Activated T-cell treated with anti-CD3 and anti-CD28 coated beads for 1 hour (primary cell): ENCODE data around the gene AFDN.

Experiments
- DNase-seq: peaks from one replicate; pipeline ENCODE4 v3.0.0-alpha.2; 2020; ENCODE audit warnings: low read depth

Gene AFDN

GRCh38 chr6:167819576-167819975, 7.1 kb upstream of the AFDN start:
- DNase-seq = no peak

- DNase-seq = no peak
Measured at GRCh38 chr6:167820681-167821080, 6.0 kb upstream of the AFDN start.

DNA sequence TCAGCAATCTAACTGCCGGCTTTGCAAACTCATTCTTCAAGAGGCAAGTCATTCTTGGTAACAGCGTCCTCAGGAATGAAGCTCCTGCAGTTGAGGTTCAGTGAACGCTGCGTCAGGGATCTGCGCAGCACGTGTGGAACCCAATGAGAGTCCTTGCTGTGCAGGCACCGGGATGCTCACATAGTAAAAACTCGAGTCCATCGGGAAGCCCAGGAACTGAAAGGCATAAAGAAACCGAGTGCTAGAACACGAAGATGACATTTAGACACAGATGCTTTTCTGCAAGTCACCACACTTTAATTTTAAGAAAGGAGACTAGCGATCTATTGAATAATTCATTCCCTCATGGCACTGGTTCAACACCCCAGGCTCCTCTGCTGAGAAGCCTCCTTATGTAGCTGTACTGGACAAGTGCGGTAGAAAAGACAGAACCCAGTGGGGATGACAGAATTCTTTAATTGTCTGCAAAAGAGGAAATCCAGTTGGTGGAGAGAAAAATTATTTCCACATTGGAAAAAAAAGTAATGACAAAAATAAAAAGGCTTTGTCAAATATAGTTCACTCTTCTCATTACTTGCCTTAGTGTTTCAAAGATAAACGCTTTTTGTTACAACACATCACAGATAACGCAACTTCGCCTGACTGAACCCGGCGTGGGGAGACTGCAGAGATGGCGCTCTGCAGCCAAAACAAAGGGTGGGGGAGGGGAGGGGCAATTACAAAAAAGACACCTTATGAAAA, 1.9 kb upstream of the AFDN start:
- no peak for DNase-seq

- DNase-seq = no peak
Measured at GRCh38 chr6:167825332-167826229, 1.1 kb upstream of the AFDN start.

GRCh38 chr6:167826230-167826895, 348 bp upstream of the AFDN start:
- DNase-seq = peak; percentile 49

GRCh38 chr6:167827583-167828324, 1.0 kb downstream of the AFDN start:
- no peak for DNase-seq

DNA sequence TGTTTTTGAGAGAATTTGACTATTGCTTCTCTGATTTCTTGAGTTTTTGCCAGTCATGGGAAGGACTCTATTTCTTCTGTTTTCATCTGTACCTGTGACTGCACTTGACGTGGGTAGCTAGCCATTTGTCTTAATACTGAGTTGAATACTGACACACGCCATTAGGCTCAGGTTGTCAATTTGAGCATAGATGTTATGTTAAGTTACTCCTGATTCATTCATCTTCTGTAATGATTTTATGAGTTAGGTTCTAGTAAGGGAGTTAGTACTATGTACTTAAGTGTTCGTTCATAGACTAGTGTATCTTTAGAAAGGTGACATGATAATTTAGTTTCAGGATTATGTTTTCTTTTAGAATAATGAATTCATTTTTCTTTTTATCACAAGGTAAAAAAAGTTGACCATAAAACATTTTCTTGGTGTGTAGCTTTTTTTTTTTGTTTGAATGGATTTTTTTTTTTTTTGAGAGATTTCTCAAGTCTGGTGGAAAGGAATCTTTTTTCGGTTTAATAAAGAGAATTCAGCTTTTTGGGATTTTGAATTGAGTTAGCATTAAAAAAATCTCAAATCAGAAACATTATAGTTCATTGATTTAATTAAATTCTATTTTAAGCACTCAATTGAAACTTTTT, 1.7 kb downstream of the AFDN start:
- no peak for DNase-seq

DNA sequence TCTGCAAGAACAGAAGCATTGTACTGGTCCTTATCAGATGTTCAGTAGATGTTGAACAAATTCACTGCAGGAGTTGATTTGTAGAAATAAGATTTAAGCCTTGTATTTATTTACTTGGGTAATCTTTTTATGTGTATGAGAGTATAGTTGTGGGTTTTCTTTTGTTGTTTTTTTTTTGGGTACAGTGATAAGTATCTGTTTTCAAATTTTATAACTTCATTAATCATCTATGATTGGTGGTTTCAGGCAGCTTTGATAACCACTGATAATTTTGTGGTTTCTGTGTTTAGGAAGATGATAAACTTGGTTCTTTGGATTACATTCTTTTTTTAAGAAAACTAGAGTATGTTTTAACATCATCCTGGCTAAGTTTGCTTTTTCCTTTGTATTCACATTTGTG, 2.8 kb downstream of the AFDN start:
- no peak for DNase-seq

DNA sequence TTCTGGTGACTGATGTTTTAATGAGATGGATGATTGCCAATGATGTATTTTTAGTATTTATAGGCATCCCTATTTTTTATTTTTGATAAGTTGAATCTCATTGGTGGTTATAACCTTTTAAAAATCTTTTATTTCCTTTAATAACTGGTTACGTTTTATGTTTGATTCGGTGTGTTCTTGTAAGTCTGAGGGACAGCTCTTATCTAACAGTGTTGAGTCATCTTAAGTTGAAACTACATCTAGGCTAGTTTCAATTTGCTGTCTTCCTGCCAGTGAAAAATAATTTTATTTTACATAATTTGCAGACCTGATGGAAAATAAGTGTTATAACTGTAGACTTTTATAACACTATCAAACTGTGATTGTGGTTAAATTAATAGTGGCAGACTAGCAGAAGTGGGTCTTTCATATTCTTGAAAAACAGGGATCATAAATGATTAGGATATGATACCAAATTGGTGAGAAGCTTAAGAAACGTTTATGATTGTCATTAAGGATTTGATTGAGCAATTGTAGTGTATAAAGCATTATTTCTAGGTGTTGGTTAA, 4.6 kb downstream of the AFDN start:
- DNase-seq = no peak

- DNase-seq = no peak
Measured at GRCh38 chr6:167832497-167833395, 6.0 kb downstream of the AFDN start.

GRCh38 chr6:167833396-167833763, 6.7 kb downstream of the AFDN start:
- no peak for DNase-seq

- DNase-seq = no peak
Measured at GRCh38 chr6:167835260-167835659, 8.5 kb downstream of the AFDN start.

- no peak for DNase-seq
Measured at GRCh38 chr6:167836721-167837120, 10.0 kb downstream of the AFDN start.

DNA sequence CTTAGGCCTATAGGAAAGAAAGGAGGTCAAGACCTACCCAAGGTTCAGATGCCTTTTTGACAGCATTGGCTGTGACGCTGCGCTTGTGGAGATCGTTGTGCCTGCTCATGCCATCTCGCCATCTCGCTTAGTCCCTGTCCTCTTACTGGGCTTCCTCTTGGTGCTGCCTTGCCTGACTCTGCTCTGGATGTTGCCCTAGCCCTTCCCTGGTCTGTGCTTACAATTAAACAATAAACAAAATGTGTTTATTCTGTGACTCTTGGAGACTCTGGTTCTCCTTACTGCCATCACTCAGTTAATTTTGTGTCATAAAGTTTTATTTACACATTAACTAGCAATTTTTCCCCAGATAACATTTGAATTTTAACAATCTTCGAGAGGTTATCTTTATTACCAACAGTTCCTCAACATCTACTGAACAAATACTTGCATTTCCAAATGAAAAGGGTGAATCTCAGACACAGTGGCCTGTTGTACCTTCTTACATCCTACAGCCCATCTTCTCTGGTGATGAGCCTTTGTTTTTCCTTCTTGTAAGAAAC, 11.6 kb downstream of the AFDN start:
- no peak for DNase-seq

DNA sequence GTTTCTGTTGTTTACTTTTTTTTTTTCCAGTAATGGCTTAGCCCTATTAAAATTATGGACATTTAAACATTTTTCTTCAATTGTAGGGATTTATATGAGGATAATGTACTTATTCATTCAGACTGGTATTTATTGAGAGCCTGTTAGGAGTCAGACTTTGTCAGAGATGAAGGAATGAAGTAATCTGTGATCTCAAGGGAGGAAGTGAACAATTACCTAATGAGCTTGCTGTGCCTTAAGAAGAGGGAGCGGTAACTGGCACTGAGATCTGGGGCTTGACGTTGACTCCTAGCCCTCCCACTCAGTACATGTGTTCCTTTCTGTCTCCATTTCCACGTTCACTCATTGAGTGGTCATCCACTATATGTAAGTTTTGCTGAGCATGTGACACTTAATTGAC, 12.6 kb downstream of the AFDN start:
- DNase-seq = no peak

- no peak for DNase-seq
Measured at GRCh38 chr6:167839755-167840154, 13.0 kb downstream of the AFDN start.

DNA sequence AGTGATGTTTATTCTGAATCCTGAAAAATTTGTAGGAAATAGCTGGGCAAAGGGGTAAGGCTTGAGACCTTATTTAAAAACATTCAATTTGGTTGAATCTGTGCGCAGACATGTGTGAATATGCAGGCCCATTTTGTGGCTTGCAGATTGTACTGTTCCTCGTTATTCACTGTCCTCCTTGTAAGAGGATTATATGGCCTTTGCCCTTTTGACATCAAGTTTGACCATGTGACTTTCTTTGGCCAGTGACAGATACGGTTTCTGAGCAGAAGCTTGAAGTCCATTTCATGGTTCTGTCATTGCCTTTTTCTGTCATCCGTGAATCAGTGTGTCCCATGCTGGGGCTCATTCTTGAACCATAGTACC, 13.4 kb downstream of the AFDN start:
- DNase-seq = no peak

DNA sequence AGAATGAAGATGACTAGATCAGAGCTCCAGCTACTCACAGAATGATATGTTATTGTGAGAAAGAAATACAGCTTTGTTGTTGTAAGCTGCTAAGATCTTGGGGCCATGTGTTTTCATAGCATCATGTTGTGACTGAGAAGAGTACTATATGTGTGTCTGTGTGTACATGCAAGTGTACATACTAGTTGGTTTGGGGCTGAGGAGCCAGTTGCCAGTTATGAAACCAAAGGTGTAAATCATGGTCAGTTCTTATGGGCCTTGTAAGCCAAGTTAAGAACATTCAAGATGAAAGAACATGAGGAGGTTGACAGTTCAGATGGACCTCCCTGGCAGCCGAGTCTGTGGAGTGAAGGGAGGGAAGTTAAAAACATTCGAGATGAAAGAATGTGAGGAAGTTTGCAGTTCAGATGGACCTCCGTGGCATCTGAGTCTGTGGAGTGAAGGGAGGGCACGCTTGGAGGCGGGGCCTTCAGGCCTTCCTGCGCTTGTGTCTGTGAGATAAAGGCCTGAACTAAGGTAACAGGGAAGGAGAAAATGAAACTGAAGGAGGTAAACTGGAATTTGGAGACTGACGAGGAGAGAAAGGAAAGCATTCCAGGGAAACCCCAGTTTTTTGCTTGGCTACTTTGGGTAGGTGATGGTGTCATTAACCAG, 13.9 kb downstream of the AFDN start:
- DNase-seq = no peak

- no peak for DNase-seq
Measured at GRCh38 chr6:167841981-167842380, 15.3 kb downstream of the AFDN start.

DNA sequence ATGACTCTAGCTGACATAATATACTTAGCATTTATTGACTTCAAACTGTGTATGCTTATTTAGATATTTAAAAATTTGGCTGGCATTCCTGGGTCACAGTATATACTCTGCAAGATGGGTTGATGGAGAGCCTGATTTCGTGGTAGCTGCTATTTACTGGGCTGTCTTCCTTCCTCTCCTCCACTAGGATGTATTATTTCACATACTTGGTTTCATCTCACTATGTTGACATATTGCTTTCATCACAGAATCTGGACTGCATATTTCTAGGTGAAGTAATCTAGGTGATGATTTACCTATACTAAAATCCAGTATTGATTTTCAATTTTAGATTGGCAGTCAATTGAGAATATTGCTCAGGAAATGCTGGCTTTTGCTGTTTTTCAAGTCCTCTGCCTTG, 15.7 kb downstream of the AFDN start:
- DNase-seq = no peak
